ENCODE data around the gene FLOT2. TPM values are rescaled to one million over a fixed set of nuclear protein-coding genes. Genes with fewer than 3 reads are reported as not detected.
"Not testable (repeated sequence)": the region's sequence is repeated elsewhere in the genome, so short reads cannot be mapped to it uniquely, and the experiment has no call there.

The FLOT2 gene
- total RNA-seq, 4 donors from 2014 or later: 38.7 to 117 (median 45.6) TPM

GRCh38 chr17:28843816-28844148, 53.8 kb downstream of the FLOT2 start:
- H3K4me3 ChIP-seq (ENCODE audit: low read depth, poor library complexity, severe bottlenecking): no peak overlapping the region
- DNase-seq (ENCODE audit: low spot score in 2 of 2): peak in 1 of 2 donors; percentile 54
- WGBS, 2 donors: 94% methylated on average over 6 of the region's 6 CpGs
- intact Hi-C loops (cut with DNase I; ENCODE audit: low total_unique reads): no loop called here
- no peak for TF ChIP-seq POLR2A (IDR thresholded peaks at IDR 0.05)
- TF ChIP-seq, protein P1, sequence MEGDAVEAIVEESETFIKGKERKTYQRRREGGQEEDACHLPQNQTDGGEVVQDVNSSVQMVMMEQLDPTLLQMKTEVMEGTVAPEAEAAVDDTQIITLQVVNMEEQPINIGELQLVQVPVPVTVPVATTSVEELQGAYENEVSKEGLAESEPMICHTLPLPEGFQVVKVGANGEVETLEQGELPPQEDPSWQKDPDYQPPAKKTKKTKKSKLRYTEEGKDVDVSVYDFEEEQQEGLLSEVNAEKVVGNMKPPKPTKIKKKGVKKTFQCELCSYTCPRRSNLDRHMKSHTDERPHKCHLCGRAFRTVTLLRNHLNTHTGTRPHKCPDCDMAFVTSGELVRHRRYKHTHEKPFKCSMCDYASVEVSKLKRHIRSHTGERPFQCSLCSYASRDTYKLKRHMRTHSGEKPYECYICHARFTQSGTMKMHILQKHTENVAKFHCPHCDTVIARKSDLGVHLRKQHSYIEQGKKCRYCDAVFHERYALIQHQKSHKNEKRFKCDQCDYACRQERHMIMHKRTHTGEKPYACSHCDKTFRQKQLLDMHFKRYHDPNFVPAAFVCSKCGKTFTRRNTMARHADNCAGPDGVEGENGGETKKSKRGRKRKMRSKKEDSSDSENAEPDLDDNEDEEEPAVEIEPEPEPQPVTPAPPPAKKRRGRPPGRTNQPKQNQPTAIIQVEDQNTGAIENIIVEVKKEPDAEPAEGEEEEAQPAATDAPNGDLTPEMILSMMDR (IDR thresholded peaks at IDR 0.05): no peak

DNA sequence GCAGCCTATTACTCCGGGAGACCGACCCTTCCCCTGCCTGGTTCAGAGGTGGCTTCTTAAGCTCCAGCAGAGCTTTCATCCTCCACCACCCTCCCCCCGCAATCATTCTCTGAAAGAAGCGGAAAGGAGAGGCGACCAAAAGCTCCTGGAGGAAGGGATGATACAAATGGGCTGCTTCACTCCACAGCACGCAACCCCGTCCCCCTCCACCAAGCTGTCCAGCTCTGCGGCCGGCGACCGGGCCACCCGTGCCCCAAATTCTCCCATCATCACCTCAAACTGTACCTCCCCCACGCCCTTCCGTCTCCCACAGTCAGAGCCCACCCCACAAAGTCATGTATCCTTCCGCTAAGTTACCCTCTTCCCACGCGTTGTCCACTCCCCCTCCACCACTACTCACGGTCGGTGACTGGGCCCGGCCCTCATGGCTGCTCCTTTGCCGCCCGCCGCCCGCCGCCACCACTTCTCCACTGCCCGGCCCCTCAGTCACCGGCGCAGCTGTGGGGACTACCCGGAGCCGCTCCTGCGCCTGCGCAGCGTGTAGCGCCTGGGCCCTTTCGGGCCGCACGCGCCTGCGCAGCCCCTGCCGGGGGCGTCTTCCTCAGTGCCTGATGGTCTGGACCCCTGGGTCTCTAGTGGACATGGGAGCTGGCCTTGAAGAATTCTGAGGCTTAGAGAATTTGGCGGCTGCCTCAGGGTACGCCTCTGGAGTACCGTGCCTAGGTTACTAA, 55.1 kb downstream of the FLOT2 start, which contains the start of gene FAM222B:
Gene FAM222B (minus strand): TSS at position 509 of the 731 bp plus-strand sequence. CDS start 76,123 bp downstream, outside the sequence.
- peak within 1 kb of the TSS; percentile 46 for H3K4me3 ChIP-seq (ENCODE audit: low read depth, poor library complexity, severe bottlenecking)
- peak; percentile 45 to 95 for DNase-seq (ENCODE audit: low spot score in 2 of 2)
- 0 to 1% methylated on average over 34 to 43 of the region's 44 CpGs for WGBS, 2 donors
- intact Hi-C loops (cut with DNase I; ENCODE audit: low total_unique reads): no loop called here
- TF ChIP-seq, protein P1 (IDR thresholded peaks at IDR 0.05): no peak
- no peak for TF ChIP-seq POLR2A (IDR thresholded peaks at IDR 0.05)

GRCh38 chr17:28841901-28842281, 55.6 kb downstream of the FLOT2 start:
- TF ChIP-seq, protein P1 (IDR thresholded peaks at IDR 0.05): no peak
- TF ChIP-seq POLR2A (IDR thresholded peaks at IDR 0.05): no peak
- H3K4me3 ChIP-seq (ENCODE audit: low read depth, poor library complexity, severe bottlenecking): peak overlapping the region; percentile 46
- 3 to 4% methylated on average over 6 of the region's 6 CpGs for WGBS, 2 donors
- DNase-seq (ENCODE audit: low spot score in 2 of 2): no peak
- intact Hi-C loops (cut with DNase I; ENCODE audit: low total_unique reads): no loop called here

- no peak for DNase-seq (ENCODE audit: low spot score in 2 of 2)
- WGBS, 2 donors: 87 to 88% methylated on average over 2 of the region's 2 CpGs
- intact Hi-C loops (cut with DNase I; ENCODE audit: low total_unique reads): no loop called here
- no peak overlapping the region for H3K4me3 ChIP-seq (ENCODE audit: low read depth, poor library complexity, severe bottlenecking)
- TF ChIP-seq, protein P1 (IDR thresholded peaks at IDR 0.05): no peak
- TF ChIP-seq POLR2A (IDR thresholded peaks at IDR 0.05): no peak
These were observed 58.3 kb downstream of the FLOT2 start for GRCh38 chr17:28839221-28839620.

- 97 to 98% methylated on average over 10 of the region's 10 CpGs for WGBS, 2 donors
- H3K4me3 ChIP-seq (ENCODE audit: low read depth, poor library complexity, severe bottlenecking); intact Hi-C loops (cut with DNase I; ENCODE audit: low total_unique reads); DNase-seq (ENCODE audit: low spot score in 2 of 2): not testable (repeated sequence)
These were observed 61.0 kb downstream of the FLOT2 start for GRCh38 chr17:28836541-28836940.

DNA sequence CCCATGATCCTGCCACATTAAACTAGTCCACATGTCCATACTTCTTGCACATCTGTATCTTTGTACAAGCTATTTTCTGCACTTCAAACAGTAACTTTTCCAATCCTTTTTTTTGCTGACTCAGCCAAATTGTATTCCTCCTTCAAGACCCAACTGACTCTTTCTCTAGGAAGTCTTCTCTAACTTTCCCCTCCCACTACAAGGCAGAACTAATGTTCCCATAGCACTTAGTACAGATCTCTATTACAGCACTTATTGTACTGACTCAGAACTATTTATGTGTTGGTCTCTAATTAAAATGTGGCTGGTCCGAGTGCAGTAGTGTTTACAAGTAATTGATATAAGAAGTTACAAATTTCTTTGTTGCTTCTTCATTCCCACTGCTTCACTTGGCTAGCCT, 63.1 kb downstream of the FLOT2 start:
- H3K4me3 ChIP-seq (ENCODE audit: low read depth, poor library complexity, severe bottlenecking): no peak overlapping the region
- TF ChIP-seq, protein P1 (IDR thresholded peaks at IDR 0.05): no peak
- no peak for TF ChIP-seq POLR2A (IDR thresholded peaks at IDR 0.05)
- WGBS, 2 donors: 92 to 97% methylated on average over 1 of the region's 1 CpG
- intact Hi-C loops (cut with DNase I; ENCODE audit: low total_unique reads): no loop called here
- DNase-seq (ENCODE audit: low spot score in 2 of 2): no peak

MicroRNAs within 50 kb of the gene (microRNA counts, 767-probe panel; counts per million panel counts)
- 0 to 358 counts per million in 2 donors for microRNA hsa-miR-144-3p
- microRNA hsa-miR-451a: 12,662 to 14,198 counts per million in 2 donors

Small RNA genes within 50 kb of the gene (microRNA-seq; reads per million reads assigned to microRNA genes)
- 0 reads per million in 2 donors for gene MIR451B (ENCODE audit: borderline number of aligned reads in 1 of 2, borderline replicate concordance in 2 of 2)

Other genes starting within 250 kb of the FLOT2 start
- gene SDF2, start 235.8 kb downstream of the FLOT2 start, total RNA-seq: 10 to 100 TPM; 36.6 to 47.4 (median 38.0) TPM
- 10 to 100 TPM; 47.2 to 86.7 (median 71.3) TPM for gene SUPT6H, start 235.5 kb downstream of the FLOT2 start, total RNA-seq
- 1 to 10 TPM in 3 of 4 donors, not detected in 1; 1.0 to 3.7 (median 3.3) TPM for gene PROCA1, start 185.8 kb downstream of the FLOT2 start, total RNA-seq
- 100 to 1,000 TPM in 2 of 4 donors, 10 to 100 TPM in 2; 76.6 to 138 (median 103) TPM for gene RAB34, start 179.9 kb downstream of the FLOT2 start, total RNA-seq
- 100 to 1,000 TPM; 538 to 966 (median 735) TPM for gene RPL23A, start 177.7 kb downstream of the FLOT2 start, total RNA-seq
- gene TLCD1, start 171.5 kb downstream of the FLOT2 start, total RNA-seq: 10 to 100 TPM in 3 of 4 donors, 1 to 10 TPM in 1; 9.4 to 33.6 (median 23.5) TPM
- gene NEK8, start 168.9 kb downstream of the FLOT2 start, total RNA-seq: 1 to 10 TPM; 2.1 to 9.5 (median 4.4) TPM
- gene TRAF4, start 153.7 kb downstream of the FLOT2 start, total RNA-seq: 10 to 100 TPM; 11.0 to 30.9 (median 21.8) TPM
- gene FAM222B, start 54.9 kb downstream of the FLOT2 start, total RNA-seq: 10 to 100 TPM; 10.7 to 18.0 (median 12.0) TPM
- gene ERAL1, start 42.7 kb downstream of the FLOT2 start, total RNA-seq: 10 to 100 TPM; 39.4 to 45.2 (median 41.6) TPM
- gene DHRS13, start 5.3 kb upstream of the FLOT2 start, total RNA-seq: 10 to 100 TPM; 19.2 to 22.9 (median 19.5) TPM
- 10 to 100 TPM; 24.4 to 52.9 (median 42.7) TPM for gene PHF12, start 53.8 kb upstream of the FLOT2 start, total RNA-seq
- not detected for gene SEZ6, start 108.3 kb upstream of the FLOT2 start, total RNA-seq
- gene PIPOX, start 145.4 kb upstream of the FLOT2 start, total RNA-seq: 1 to 10 TPM in 3 of 4 donors, under 1 TPM in 1; 0.80 to 2.5 (median 1.5) TPM

Measured in lower leg skin (tissue), 4 donors.